DOHH2 (cell line): ENCODE data around the gene AFG1L.

Source experiments
- EZH2phosphoT487 ChIP-seq: fragments of 200-600 bp; sonication (generic); IDR thresholded peaks from 2 replicates; pipeline ENCODE4 v1.6.1; 2017; ENCODE audit warnings: borderline replicate concordance, mild to moderate bottlenecking, antibody characterized with exemption, low read length, moderate library complexity, mixed read lengths
- TF ChIP-seq, protein P1 (sequence below): fragments of 200-600 bp; sonication (generic); IDR thresholded peaks from one replicate; pipeline ENCODE4 v1.5.1; 2014; ENCODE audit warnings: antibody characterized with exemption, mild to moderate bottlenecking, low read depth, low read length; ENCODE audit not compliant: poor library complexity, severe bottlenecking

DNA sequence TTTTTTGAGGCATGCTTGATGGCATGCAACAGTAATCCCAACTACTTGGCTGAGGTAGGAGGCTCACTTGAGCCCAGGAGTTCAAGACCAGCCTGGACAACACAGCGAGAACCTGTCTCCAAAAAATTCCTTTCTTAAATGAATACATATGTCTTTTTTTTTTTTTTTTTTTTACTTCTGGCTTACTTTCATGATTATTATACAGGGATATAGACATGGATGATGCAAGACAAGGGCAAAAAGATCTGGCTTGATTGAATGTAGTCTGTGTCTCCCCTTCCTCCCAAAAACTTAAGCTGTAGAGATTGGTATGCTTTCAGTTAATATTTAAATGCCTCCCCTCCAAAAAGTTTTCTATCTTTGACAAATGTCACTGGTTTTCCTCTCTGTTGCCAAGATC lies 41.6 kb upstream of the AFG1L start:
- TF ChIP-seq, protein P1, sequence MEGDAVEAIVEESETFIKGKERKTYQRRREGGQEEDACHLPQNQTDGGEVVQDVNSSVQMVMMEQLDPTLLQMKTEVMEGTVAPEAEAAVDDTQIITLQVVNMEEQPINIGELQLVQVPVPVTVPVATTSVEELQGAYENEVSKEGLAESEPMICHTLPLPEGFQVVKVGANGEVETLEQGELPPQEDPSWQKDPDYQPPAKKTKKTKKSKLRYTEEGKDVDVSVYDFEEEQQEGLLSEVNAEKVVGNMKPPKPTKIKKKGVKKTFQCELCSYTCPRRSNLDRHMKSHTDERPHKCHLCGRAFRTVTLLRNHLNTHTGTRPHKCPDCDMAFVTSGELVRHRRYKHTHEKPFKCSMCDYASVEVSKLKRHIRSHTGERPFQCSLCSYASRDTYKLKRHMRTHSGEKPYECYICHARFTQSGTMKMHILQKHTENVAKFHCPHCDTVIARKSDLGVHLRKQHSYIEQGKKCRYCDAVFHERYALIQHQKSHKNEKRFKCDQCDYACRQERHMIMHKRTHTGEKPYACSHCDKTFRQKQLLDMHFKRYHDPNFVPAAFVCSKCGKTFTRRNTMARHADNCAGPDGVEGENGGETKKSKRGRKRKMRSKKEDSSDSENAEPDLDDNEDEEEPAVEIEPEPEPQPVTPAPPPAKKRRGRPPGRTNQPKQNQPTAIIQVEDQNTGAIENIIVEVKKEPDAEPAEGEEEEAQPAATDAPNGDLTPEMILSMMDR = no peak
- TF ChIP-seq EZH2phosphoT487 = no peak
